ENCODE data around the gene PROK1.

PROK1 gene

DNA sequence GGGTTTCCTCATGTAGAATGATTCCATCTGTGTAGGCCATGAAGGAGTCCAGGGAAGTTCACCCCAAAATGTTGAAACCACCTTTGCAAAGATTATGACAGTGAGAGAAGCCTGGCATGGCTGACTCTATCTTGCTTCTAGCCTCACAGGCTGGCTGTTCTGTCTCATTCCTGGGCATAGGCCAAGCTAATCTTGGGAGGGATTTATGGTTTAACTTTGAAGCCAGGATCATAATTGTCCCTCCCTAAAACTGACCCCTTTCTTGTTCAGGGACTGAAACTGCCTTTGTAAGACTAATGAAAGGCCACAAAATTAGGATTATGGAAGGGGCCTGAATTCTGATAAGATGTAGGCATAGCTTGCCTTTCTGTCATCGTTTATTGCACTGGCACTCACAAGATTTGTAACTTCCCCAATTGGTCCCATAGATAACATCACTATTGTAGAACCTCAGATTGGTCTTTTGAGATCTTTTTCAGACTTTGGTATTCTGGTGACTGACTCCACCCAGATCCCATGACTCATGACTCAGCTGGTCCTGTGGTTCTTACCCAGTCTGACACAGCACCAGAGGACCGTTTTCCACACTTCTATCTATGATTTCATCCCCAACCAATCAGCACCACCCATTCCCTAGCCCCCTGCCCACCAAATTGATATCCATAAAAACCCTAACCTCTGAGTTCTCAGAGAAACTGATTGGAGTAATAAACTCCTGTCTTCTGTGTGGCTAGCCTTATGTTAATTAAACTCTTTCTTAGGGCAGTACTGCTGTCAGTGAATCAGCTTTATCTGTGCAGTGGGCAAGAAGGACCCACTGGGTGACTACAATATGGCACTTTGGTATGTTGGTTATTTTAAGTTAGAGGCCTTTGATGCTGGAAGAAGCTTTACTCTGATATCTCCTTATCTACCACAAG lies 29.8 kb upstream of the PROK1 start:
- Histone ChIP-seq H3K4me3 (replicated peaks; ENCODE audit: low read depth, low read length) (no peak overlapping the region), H3K27me3 (replicated peaks; ENCODE audit: control insufficient read depth, insufficient read depth, low read length) (no peaks in the 10 kb centered on the region), H3K36me3 (ENCODE audit: control insufficient read depth, insufficient read depth, low read length) (no peaks in the 10 kb centered on the region)
- DNase-seq (ENCODE audit: extremely low read depth, insufficient read length): no peak
- TF ChIP-seq, protein P1, sequence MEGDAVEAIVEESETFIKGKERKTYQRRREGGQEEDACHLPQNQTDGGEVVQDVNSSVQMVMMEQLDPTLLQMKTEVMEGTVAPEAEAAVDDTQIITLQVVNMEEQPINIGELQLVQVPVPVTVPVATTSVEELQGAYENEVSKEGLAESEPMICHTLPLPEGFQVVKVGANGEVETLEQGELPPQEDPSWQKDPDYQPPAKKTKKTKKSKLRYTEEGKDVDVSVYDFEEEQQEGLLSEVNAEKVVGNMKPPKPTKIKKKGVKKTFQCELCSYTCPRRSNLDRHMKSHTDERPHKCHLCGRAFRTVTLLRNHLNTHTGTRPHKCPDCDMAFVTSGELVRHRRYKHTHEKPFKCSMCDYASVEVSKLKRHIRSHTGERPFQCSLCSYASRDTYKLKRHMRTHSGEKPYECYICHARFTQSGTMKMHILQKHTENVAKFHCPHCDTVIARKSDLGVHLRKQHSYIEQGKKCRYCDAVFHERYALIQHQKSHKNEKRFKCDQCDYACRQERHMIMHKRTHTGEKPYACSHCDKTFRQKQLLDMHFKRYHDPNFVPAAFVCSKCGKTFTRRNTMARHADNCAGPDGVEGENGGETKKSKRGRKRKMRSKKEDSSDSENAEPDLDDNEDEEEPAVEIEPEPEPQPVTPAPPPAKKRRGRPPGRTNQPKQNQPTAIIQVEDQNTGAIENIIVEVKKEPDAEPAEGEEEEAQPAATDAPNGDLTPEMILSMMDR (IDR thresholded peaks at IDR 0.05; ENCODE audit: insufficient read depth, low read length, poor library complexity, severe bottlenecking): no peak

- no peaks in the 10 kb centered on the region for H3K27me3 ChIP-seq (replicated peaks; ENCODE audit: control insufficient read depth, insufficient read depth, low read length)
- TF ChIP-seq, protein P1 (IDR thresholded peaks at IDR 0.05; ENCODE audit: insufficient read depth, low read length, poor library complexity, severe bottlenecking): no peak
- no peaks in the 10 kb centered on the region for H3K36me3 ChIP-seq (ENCODE audit: control insufficient read depth, insufficient read depth, low read length)
- no peak overlapping the region for H3K4me3 ChIP-seq (replicated peaks; ENCODE audit: low read depth, low read length)
- no peak for DNase-seq (ENCODE audit: extremely low read depth, insufficient read length)
These were observed 26.0 kb upstream of the PROK1 start for GRCh38 chr1:110424699-110425611.

GRCh38 chr1:110425612-110426152 lies 25.3 kb upstream of the PROK1 start:
- Histone ChIP-seq H3K36me3 (ENCODE audit: control insufficient read depth, insufficient read depth, low read length) (no peaks in the 10 kb centered on the region), H3K4me3 (replicated peaks; ENCODE audit: low read depth, low read length) (no peak overlapping the region), H3K27me3 (replicated peaks; ENCODE audit: control insufficient read depth, insufficient read depth, low read length) (no peaks in the 10 kb centered on the region)
- TF ChIP-seq, protein P1 (IDR thresholded peaks at IDR 0.05; ENCODE audit: insufficient read depth, low read length, poor library complexity, severe bottlenecking): no peak
- DNase-seq (ENCODE audit: extremely low read depth, insufficient read length): no peak

DNA sequence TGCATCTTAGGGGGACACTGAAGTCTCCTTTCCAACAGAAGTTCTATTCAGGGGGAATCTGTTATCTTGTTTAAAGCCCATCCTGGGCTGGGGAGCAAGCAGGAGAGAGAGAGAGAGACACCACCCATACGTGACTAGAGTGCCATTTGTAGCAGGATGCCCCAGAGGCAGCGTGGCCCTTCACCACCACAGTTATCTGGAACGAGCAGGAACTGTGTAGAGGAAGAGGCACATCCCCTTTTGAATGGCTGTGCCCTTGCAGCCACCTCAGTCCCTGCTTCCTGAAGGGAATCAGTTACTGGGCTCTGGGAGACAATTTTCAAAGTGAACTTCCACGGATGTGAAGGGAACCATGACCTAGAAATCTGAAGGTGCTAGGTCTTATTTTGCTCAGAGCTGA lies 24.1 kb upstream of the PROK1 start:
- Histone ChIP-seq H3K27me3 (replicated peaks; ENCODE audit: control insufficient read depth, insufficient read depth, low read length) (0 out of 2 replicates have a peak, but pooled peaks cover 1% of the 10 kb centered on the region), H3K36me3 (ENCODE audit: control insufficient read depth, insufficient read depth, low read length) (no peaks in the 10 kb centered on the region), H3K4me3 (replicated peaks; ENCODE audit: low read depth, low read length) (no peak overlapping the region)
- DNase-seq (ENCODE audit: extremely low read depth, insufficient read length): no peak
- TF ChIP-seq, protein P1 (IDR thresholded peaks at IDR 0.05; ENCODE audit: insufficient read depth, low read length, poor library complexity, severe bottlenecking): no peak

- Histone ChIP-seq H3K27me3 (replicated peaks; ENCODE audit: control insufficient read depth, insufficient read depth, low read length) (0 out of 2 replicates have a peak, but pooled peaks cover 1% of the 10 kb centered on the region), H3K36me3 (ENCODE audit: control insufficient read depth, insufficient read depth, low read length) (no peaks in the 10 kb centered on the region), H3K4me3 (replicated peaks; ENCODE audit: low read depth, low read length) (no peak overlapping the region)
- DNase-seq (ENCODE audit: extremely low read depth, insufficient read length): no peak
- TF ChIP-seq, protein P1 (IDR thresholded peaks at IDR 0.05; ENCODE audit: insufficient read depth, low read length, poor library complexity, severe bottlenecking): no peak
These were observed 22.0 kb upstream of the PROK1 start for GRCh38 chr1:110428946-110429345.
